Astrocyte of the spinal cord (primary cell): ENCODE data around the gene PRDX5.

Source experiments
- DNase-seq: peaks from one replicate; pipeline ENCODE4 v3.0.0; 2011; ENCODE audit warnings: low read depth, low spot score
- H3K4me3 ChIP-seq: 2 replicates; pipeline ENCODE4 v1.5.1; 2011; ENCODE audit warnings: low read depth, mild to moderate bottlenecking, low read length, moderate library complexity
- in situ Hi-C: cut with HindIII; loops from 2 replicates; pipeline ENCODE4 v1.10.0; 2017; ENCODE audit warnings: low sequenced_read_pairs
- TF ChIP-seq, protein P1 (sequence below): IDR thresholded peaks from 2 replicates; pipeline ENCODE4 v1.5.1; 2012; ENCODE audit warnings: low read depth, mild to moderate bottlenecking, low read length, inconsistent platforms

Gene PRDX5

DNA sequence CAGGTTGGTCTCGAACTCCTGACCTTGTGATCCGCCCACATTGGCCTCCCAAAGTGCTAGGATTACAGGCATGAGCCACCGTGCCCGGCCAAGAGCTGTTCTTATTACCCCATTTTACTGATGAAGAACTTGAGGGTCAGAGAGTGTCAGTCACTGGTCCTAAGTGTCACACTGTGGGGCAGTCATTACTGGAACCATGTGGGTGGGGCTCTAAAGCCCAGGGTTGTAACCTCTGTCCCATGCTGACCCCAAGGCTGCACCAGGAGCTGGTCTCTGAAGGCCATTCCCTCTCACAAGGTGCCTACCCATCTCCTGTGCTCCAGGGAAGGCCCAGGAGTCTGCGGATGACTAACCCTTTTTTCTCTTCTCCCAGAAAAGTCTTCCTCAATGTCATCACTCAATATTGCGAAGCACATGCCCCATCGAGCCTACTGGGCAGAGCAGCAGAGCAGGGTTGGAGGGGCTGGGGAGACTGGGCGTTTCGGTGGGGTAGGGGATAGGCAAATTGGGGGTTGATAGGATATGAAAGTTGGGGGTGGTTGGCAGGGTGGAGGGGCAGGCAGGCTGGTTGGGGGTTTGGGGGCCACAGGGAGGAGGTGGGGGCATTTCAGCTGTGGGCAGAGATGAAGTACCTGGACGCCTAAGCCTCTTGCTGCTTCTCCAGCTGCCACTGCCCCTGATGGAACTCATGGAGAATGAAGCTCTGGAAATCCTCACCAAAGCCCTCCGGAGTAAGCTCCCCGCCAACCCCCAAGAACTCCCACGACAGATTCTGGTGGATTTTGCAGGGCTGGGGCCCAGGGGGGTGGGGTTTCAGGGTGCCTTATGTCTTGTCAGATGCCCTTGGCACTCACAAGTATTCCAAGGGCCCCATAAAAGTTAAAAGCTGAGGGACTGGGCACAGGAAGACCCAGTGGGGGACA lies 14.6 kb upstream of the PRDX5 start:
- in situ Hi-C loops, result no loop called here
- no peak for DNase-seq
- TF ChIP-seq, protein P1, sequence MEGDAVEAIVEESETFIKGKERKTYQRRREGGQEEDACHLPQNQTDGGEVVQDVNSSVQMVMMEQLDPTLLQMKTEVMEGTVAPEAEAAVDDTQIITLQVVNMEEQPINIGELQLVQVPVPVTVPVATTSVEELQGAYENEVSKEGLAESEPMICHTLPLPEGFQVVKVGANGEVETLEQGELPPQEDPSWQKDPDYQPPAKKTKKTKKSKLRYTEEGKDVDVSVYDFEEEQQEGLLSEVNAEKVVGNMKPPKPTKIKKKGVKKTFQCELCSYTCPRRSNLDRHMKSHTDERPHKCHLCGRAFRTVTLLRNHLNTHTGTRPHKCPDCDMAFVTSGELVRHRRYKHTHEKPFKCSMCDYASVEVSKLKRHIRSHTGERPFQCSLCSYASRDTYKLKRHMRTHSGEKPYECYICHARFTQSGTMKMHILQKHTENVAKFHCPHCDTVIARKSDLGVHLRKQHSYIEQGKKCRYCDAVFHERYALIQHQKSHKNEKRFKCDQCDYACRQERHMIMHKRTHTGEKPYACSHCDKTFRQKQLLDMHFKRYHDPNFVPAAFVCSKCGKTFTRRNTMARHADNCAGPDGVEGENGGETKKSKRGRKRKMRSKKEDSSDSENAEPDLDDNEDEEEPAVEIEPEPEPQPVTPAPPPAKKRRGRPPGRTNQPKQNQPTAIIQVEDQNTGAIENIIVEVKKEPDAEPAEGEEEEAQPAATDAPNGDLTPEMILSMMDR, result no peak
- no peak overlapping the region for H3K4me3 ChIP-seq

DNA sequence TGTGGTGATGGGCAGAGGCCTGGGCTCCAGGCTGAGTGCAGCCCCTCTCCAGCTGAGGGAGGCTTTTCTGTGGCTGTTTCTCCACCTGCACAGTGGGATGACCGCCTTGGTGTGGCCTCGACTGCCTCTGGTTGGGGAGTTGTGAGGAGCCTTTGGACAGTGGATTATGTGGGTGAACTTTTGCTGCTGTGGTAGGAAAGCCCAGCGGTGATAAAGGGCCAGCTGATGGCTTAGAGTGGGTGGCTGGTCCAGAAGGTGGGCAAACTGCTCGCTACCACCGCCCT lies 13.9 kb upstream of the PRDX5 start:
- no peak for DNase-seq
- TF ChIP-seq, protein P1, result no peak
- in situ Hi-C loops, result no loop called here
- no peak overlapping the region for H3K4me3 ChIP-seq

DNA sequence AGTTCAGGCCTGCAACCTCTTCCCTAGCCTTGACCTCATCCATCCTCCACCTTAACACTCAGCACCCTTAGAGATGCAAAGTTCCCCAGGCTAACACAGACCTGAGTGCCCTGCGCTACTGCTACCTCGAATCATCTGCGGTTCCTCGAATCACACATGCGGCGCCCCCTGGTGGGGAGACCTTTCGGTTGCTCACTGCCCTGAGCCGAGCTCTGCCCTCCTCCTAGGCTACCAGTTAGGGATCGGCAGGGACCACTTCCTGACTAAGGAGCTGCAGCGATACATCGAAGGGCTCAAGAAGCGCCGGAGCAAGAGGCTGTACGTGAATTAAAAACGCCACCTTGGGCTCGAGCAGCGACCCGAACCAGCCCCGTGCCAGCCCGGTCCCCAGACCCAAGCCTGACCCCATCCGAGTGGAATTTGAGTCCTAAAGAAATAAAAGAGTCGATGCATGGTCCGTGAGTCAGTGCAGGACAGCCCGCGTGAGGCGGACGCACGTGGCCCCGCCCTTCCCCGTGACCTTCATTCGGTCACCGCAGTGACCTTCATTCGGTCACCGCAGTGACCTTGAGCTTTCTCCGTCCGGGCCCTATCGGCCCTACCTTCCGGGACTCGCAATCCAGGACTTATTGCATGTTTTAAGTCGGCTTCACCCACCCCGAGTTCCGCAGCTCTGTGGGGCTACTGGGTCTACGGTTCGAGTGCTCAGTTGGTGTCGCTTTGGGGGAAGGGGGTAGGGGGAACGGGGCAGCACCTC lies 13.4 kb upstream of the PRDX5 start:
- in situ Hi-C loops, result no loop called here
- H3K4me3 ChIP-seq, result peak overlapping the region; percentile 65
- TF ChIP-seq, protein P1, result peak; percentile 87
- peak; percentile 84 for DNase-seq

DNA sequence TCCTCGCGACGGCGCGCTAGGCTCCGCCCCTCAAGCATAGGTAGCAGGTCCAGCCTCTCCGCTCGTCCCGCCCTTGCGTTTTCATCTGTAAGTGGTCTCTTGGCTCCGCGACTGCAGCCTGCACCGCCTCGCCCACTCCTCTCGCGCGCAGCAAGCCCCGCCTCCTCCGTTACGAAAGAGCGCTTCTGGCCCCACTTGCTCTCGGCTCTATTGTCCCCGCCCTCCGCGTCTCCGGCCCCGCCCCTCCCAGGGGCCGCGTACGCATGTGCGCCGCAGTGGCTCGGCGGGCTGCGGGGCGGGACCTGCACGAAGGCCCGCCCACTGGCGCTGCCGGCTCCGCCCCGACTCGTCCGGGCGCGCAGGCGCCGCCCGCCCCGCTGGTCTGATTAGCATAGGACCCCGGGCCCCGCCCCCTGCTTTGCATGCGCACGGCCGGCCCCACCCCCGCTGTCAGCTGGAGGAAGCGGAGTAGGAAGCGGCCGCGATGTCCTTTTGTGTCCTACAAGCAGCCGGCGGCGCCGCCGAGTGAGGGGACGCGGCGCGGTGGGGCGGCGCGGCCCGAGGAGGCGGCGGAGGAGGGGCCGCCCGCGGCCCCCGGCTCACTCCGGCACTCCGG lies 12.7 kb upstream of the PRDX5 start, which contains the start of gene ESRRA:
Gene ESRRA (plus strand): TSS at position 450 of the 616 bp plus-strand sequence. CDS start 1,656 bp downstream, outside the sequence.
- DNase-seq, result peak; percentile 98
- TF ChIP-seq, protein P1, result no peak
- peak within 1 kb of the TSS; percentile 65 for H3K4me3 ChIP-seq
- in situ Hi-C loops, result no loop called here

DNA sequence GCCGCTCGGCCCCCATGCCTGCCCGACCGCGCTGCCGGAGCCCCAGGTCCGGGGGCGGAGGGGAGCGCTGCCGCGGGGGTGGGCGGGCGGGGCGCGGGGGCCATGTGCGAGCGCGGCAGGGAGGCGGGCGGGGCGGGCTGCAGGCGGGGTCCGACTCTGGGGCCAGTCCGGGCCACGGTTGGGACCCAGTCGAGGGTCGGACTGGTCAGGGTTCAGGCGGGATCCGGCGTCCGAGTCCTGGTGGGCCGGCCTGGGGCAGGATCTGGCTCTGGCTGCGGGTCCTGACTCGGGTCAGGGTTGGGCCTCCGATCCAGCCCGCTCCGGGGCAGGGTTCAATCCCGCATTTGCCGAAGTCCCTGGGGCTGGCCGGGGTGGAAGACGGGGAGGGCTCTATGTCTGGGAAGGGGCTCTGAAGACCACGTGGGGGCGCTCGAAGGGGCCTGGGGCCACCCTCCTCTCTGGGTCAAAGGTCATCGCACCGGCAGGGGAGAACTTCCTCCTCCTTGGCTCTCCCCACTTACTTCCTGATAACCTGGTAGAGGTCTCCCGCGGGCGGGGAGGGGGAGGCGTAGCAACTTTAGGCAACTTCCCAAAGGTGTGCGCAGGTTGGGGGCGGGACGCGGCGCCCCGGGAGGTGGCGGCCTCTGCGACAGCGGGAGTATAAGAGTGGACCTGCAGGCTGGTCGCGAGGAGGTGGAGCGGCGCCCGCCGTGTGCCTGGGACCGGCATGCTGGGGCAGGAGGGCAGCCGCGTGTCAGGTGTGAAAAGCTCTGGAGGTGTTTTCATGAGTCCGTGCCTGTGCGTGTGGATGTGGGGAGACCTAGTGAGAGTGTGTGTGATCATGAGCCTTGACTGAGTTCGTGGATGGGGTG lies 12.0 kb upstream of the PRDX5 start:
- TF ChIP-seq, protein P1, result peak; percentile 35
- peak; percentile 19 for DNase-seq
- peak overlapping the region; percentile 64 for H3K4me3 ChIP-seq
- in situ Hi-C loops, result no loop called here

DNA sequence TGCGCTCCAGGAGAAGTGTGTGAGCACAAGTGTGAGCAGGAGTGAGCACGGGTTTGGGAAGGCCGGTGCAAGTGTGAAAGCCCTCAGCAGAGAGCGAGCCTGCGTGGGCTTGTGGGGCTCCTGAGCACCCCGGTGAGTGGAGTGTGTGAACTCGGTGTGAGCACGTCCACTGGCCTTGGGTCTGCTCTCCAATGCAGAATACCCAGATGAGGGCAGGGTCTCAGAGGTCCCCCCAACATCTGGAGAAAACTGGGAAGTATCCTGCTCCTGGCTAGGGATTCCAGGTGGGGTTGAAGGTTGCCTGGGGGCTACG lies 11.4 kb upstream of the PRDX5 start:
- TF ChIP-seq, protein P1, result no peak
- no peak for DNase-seq
- in situ Hi-C loops, result no loop called here
- H3K4me3 ChIP-seq, result peak overlapping the region; percentile 64
